Neural crest cell (in vitro differentiated cells): Measurements from ENCODE around the gene CYTH2. TPM values are rescaled to one million over a fixed set of nuclear protein-coding genes. Genes with fewer than 3 reads are reported as not detected.

Experiments
- DNase-seq: peaks from one replicate; pipeline ENCODE4 v3.0.0; 2021; ENCODE audit warnings: low read depth, mixed read lengths, low spot score
- H3K27ac Mint-ChIP-seq: one replicate; pipeline ENCODE4 v1.8.0; 2021; ENCODE audit warnings: mild to moderate bottlenecking, mixed read lengths; ENCODE audit not compliant: unreplicated experiment
- H3K27me3 Mint-ChIP-seq: 2 replicates; pipeline ENCODE4 v1.8.0; 2021; ENCODE audit warnings: low read depth, mild to moderate bottlenecking, mixed read lengths
- H3K36me3 Mint-ChIP-seq: 2 replicates; pipeline ENCODE4 v1.8.0; 2021; ENCODE audit warnings: low read depth, mild to moderate bottlenecking, mixed read lengths
- H3K4me1 Mint-ChIP-seq: 2 replicates; pipeline ENCODE4 v1.8.0; 2021; ENCODE audit warnings: mixed read lengths
- H3K4me3 Mint-ChIP-seq: one replicate; pipeline ENCODE4 v1.8.0; 2021; ENCODE audit warnings: mild to moderate bottlenecking, mixed read lengths
- H3K9me3 Mint-ChIP-seq: 2 replicates; pipeline ENCODE4 v1.8.0; 2021; ENCODE audit warnings: mixed read lengths
- total RNA-seq: library from RNA; stranded (reverse); gene quantifications from 2 replicates; pipeline ENCODE4 v1.2.1, GENCODE V29; 2021
- TF ChIP-seq, protein P1 (sequence below): fragments of 200-600 bp; sonication (generic); conservative IDR thresholded peaks from 2 replicates; pipeline ENCODE4 v1.5.0; 2021; ENCODE audit warnings: antibody characterized with exemption, mild to moderate bottlenecking

Gene CYTH2
- total RNA-seq, 1 donor from 2014 or later: 196 TPM

DNA sequence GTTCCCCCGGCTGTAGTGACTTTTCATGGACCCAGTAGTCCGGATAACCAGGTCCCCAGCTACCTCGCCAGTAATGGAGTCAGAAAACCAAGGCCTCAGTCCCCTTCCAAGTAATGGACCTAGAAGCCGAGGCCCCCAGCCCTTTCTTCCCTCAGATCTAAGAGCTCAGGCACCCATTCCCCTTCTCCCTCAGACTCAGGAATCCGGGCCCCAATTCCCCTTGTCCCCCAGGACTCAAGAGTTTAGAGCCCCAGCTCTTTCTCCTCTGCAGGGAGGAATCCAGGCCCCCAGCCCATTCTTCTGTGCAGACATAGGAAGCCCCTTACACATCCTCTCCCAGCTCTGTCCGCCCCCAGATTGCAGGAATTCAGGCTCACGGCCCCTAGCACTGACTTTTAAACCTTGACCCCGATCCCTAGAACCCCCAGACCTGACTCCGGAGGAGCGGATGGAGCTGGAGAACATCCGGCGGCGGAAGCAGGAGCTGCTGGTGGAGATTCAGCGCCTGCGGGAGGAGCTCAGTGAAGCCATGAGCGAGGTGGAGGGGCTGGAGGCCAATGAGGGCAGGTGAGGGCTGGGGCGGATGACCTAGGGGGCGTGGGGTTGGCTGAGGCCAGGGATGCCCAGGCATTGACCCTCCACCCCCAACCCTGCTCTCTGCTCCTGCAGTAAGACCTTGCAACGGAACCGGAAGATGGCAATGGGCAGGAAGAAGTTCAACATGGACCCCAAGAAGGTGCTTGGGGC, 938 bp downstream of the CYTH2 start:
- Mint-ChIP-seq H3K4me1 (peaks cover 31% of the 10 kb centered on the region), H3K9me3 (no peaks in the 10 kb centered on the region), H3K27me3 (peaks cover 7% of the 10 kb centered on the region), H3K36me3 (peaks cover 15% of the 10 kb centered on the region), H3K27ac (no peak overlapping the region), H3K4me3 (peak overlapping the region; percentile 98)
- DNase-seq: no peak
- TF ChIP-seq, protein P1, sequence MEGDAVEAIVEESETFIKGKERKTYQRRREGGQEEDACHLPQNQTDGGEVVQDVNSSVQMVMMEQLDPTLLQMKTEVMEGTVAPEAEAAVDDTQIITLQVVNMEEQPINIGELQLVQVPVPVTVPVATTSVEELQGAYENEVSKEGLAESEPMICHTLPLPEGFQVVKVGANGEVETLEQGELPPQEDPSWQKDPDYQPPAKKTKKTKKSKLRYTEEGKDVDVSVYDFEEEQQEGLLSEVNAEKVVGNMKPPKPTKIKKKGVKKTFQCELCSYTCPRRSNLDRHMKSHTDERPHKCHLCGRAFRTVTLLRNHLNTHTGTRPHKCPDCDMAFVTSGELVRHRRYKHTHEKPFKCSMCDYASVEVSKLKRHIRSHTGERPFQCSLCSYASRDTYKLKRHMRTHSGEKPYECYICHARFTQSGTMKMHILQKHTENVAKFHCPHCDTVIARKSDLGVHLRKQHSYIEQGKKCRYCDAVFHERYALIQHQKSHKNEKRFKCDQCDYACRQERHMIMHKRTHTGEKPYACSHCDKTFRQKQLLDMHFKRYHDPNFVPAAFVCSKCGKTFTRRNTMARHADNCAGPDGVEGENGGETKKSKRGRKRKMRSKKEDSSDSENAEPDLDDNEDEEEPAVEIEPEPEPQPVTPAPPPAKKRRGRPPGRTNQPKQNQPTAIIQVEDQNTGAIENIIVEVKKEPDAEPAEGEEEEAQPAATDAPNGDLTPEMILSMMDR: no peak

DNA sequence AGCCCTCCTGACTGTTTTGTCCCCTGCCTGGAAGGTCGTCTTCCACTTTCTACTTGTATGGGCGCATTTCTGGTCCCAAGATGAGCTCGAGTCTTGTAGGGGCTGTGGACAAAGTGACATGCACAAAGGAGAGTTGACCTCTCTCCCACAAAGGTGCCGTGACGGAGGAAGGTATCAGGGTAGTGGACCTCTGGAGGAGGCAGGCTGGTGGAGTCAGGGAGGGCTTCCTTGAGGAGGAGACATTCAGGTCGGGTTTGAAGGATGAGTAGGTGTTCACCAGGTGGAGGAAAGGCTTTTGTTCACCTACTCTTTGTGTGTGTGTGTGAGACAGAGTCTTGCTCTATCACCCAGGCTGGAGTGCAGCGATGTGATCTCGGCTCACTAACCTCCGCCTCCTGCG, 1.7 kb downstream of the CYTH2 start:
- no peaks in the 10 kb centered on the region for H3K9me3 Mint-ChIP-seq
- H3K36me3 Mint-ChIP-seq: peaks cover 18% of the 10 kb centered on the region
- H3K27me3 Mint-ChIP-seq: peaks cover 9% of the 10 kb centered on the region
- H3K4me1 Mint-ChIP-seq: peaks cover 31% of the 10 kb centered on the region
- peak overlapping the region; percentile 98 for H3K4me3 Mint-ChIP-seq
- TF ChIP-seq, protein P1: no peak
- H3K27ac Mint-ChIP-seq: peak overlapping the region; percentile 90
- no peak for DNase-seq

DNA sequence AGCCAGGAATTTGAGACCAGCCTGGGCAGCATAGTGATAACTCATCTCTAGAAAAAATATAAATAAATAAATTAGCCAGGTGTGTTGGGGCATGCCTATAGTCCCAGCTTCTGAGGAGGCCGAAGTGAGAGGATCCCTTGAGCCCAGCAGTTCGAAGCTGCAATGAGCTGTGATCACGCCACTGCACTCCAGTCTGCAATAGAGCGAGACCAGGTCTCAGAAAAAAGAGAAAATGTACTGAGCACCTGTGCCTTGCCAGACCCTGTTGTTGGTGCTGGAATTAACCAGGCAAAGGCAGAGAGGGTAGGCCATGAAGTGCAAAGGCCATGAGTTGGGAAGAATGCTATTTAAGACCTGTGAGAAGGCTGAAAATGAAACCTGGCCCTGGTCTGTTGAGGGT, 2.7 kb downstream of the CYTH2 start:
- peaks cover 31% of the 10 kb centered on the region for H3K4me1 Mint-ChIP-seq
- TF ChIP-seq, protein P1: no peak
- peaks cover 18% of the 10 kb centered on the region for H3K36me3 Mint-ChIP-seq
- no peaks in the 10 kb centered on the region for H3K9me3 Mint-ChIP-seq
- H3K27me3 Mint-ChIP-seq: peaks cover 9% of the 10 kb centered on the region
- DNase-seq: no peak
- H3K4me3 Mint-ChIP-seq: peak overlapping the region; percentile 98
- H3K27ac Mint-ChIP-seq: no peak overlapping the region

DNA sequence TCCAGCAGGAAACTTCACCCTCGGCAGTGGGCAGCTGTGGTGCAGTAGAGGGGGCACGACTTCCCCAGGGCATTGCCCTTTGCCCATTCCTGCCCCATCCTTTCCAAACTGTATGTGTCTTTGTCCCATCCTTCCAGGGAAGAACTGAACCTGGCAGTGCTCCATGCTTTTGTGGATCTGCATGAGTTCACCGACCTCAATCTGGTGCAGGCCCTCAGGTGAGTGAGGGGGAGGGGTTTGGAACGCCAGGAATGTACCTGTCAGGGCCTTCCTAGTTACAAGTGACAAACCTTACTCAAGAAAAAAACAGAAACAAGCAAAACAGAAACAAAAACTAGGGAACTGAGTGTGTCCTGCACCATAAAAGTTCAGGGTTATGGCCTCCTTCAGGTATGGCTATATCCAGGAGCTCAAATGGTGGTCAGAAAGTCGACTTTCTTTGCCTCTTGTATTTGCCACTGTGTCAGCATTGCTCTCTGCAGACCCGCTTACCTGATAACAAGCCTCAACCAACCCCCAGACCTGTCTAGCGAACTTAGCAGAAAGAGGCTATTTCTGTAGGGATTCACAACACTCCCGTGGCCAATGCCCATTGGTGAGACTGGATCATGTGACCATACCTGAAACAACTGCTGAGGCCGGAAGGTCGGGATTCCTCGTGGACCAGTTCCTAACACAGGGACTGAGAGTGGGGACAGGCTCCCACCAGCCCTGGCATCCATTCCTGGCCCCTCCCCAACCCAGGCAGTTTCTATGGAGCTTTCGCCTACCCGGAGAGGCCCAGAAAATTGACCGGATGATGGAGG, 4.2 kb downstream of the CYTH2 start:
- TF ChIP-seq, protein P1: no peak
- Mint-ChIP-seq H3K4me3 (peak overlapping the region; percentile 83), H3K27me3 (peaks cover 9% of the 10 kb centered on the region), H3K27ac (no peak overlapping the region), H3K4me1 (peaks cover 24% of the 10 kb centered on the region), H3K9me3 (no peaks in the 10 kb centered on the region), H3K36me3 (peaks cover 18% of the 10 kb centered on the region)
- DNase-seq: no peak

DNA sequence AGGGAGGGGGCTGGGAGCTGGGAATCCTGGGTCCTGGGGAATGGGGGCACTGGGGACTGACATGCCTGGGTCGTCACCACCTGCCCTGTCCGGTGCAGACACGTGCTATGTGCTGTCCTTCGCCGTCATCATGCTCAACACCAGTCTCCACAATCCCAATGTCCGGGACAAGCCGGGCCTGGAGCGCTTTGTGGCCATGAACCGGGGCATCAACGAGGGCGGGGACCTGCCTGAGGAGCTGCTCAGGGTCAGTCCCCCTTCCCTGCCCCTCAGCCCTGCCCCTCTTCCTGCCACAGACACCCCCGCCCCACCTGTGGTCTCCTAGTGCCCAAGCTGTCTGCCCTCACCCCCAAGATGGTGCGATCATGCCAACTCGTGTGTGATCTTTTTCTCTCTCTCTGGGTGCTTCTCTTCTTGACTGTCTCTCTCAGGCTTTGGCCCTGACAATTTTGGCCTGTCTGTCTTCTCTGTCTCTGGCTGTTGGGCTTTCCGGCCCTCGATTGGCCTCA, 5.0 kb downstream of the CYTH2 start:
- Mint-ChIP-seq H3K27ac (peak overlapping the region; percentile 87), H3K4me1 (peaks cover 16% of the 10 kb centered on the region), H3K36me3 (peaks cover 16% of the 10 kb centered on the region), H3K27me3 (peaks cover 3% of the 10 kb centered on the region), H3K9me3 (no peaks in the 10 kb centered on the region), H3K4me3 (peak overlapping the region; percentile 73)
- no peak for DNase-seq
- TF ChIP-seq, protein P1: no peak
